ENCODE data around the gene RAPGEF2. TPM values are rescaled to one million over a fixed set of nuclear protein-coding genes. Genes with fewer than 3 reads are reported as not detected.
A peak's percentile ranks its signal among the peaks of the same experiment; 100 is the strongest.

The RAPGEF2 gene
- total RNA-seq, 2 donors from 2014 or later, result 38.2 to 46.7 TPM

DNA sequence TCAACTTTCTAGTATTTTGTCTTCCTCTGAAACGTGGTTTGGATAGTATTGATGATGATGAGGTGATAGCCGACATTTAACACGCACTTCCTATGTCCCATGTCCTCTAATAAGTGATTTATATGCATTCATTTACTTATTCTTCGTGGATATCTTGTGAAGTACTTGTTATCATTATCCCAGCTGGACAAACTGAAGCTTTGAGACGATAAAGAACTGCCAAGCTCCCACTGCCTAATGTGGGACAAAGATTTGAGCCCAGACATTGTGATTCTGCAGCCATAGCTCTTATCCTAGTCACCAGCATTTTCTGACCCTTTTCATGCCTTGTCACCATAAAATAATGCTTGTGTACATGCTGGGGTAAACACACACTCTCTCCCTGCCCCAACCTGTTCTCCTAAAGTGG is 92.5 kb downstream of the RAPGEF2 start:
- ATAC-seq (peak; percentile 24), DNase-seq (no peak)
- no peak for TF ChIP-seq POLR2A (IDR thresholded peaks at IDR 0.05)
- TF ChIP-seq, protein P1, sequence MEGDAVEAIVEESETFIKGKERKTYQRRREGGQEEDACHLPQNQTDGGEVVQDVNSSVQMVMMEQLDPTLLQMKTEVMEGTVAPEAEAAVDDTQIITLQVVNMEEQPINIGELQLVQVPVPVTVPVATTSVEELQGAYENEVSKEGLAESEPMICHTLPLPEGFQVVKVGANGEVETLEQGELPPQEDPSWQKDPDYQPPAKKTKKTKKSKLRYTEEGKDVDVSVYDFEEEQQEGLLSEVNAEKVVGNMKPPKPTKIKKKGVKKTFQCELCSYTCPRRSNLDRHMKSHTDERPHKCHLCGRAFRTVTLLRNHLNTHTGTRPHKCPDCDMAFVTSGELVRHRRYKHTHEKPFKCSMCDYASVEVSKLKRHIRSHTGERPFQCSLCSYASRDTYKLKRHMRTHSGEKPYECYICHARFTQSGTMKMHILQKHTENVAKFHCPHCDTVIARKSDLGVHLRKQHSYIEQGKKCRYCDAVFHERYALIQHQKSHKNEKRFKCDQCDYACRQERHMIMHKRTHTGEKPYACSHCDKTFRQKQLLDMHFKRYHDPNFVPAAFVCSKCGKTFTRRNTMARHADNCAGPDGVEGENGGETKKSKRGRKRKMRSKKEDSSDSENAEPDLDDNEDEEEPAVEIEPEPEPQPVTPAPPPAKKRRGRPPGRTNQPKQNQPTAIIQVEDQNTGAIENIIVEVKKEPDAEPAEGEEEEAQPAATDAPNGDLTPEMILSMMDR (IDR thresholded peaks at IDR 0.05), result no peak
- Histone ChIP-seq H3K4me1 (peaks cover 16% of the 10 kb centered on the region), H3K27me3 (no peaks in the 10 kb centered on the region), H3K36me3 (replicated peaks in 1 of 2; ENCODE audit: insufficient read depth in 1 of 2, low read depth in 2 of 2) (no peaks in the 10 kb centered on the region), H3K9me3 (no peaks in the 10 kb centered on the region), H3K4me3 (no peak overlapping the region), H3K27ac (no peak overlapping the region)
- intact Hi-C loops (cut with DNase I), result no loop called here
- whole genome bisulfite sequencing, 2 donors, result 27 to 44% methylated on average over 5 of the region's 5 CpGs

DNA sequence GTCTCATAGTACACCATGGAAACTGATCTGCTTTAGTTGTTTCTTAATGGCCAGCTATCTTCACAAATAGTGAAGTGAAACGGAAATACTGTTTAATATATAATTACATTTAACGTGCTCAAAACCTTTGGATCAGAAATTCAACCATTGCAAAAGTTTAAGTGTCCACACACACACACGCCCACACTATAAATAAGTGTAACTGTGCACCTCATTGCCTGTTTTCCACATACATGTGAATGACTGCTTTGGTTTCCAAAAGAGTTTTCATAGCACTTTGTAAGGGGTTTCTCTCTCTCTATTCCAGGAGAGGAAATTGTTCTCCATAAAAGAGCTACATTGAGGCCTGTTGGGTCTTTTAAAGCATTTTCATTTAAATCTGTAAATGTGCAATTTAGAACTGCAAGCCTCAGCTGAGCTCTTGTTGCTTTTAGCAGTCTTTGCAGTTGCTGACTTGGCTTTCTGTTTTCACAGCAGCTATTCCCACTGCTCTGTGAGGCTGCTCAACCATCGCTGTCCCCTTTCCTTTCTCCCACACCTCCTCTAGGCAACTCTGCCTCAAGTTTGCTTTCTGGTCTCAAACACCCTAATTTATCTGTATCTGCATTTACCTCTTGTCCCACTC is 94.5 kb downstream of the RAPGEF2 start:
- 78 to 87% methylated on average over 4 of the region's 4 CpGs for WGBS, 2 donors
- Histone ChIP-seq H3K4me1 (peaks cover 16% of the 10 kb centered on the region), H3K9me3 (no peaks in the 10 kb centered on the region), H3K36me3 (replicated peaks in 1 of 2; ENCODE audit: insufficient read depth in 1 of 2, low read depth in 2 of 2) (no peaks in the 10 kb centered on the region), H3K4me3 (no peak overlapping the region), H3K27ac (no peak overlapping the region), H3K27me3 (no peaks in the 10 kb centered on the region)
- TF ChIP-seq, protein P1 (IDR thresholded peaks at IDR 0.05), result no peak
- TF ChIP-seq POLR2A (IDR thresholded peaks at IDR 0.05), result no peak
- intact Hi-C loops (cut with DNase I), result no loop called here
- DNase-seq (no peak), ATAC-seq (no peak)

DNA sequence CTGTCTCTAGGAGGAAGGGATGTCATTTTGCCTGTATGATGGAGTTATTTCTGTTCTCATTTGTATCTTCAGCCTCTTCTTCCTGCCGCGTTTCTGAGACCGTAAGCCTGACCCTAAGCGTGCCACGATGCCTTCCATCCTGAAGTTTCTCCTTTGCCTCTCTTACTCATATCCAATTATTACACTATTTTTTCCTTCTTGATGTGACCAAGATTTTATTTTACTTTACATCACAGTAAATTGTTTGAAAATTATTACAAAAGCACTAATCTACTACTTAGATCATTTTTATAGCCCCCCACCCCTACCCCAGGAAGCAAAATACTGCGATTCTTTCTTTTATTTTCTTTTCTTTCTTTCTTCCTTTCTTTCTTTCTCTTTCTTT is 95.0 kb downstream of the RAPGEF2 start:
- no peak overlapping the region for H3K4me3 ChIP-seq
- H3K27me3 ChIP-seq, result no peaks in the 10 kb centered on the region
- peaks cover 12% of the 10 kb centered on the region for H3K4me1 ChIP-seq
- no peak for DNase-seq
- 74 to 84% methylated on average over 6 of the region's 6 CpGs for WGBS, 2 donors
- no peak overlapping the region for H3K27ac ChIP-seq
- TF ChIP-seq, protein P1 (IDR thresholded peaks at IDR 0.05), result no peak
- TF ChIP-seq POLR2A (IDR thresholded peaks at IDR 0.05), result no peak
- no peaks in the 10 kb centered on the region for H3K36me3 ChIP-seq (replicated peaks in 1 of 2; ENCODE audit: insufficient read depth in 1 of 2, low read depth in 2 of 2)
- no peaks in the 10 kb centered on the region for H3K9me3 ChIP-seq
- no peak for ATAC-seq
- intact Hi-C loops (cut with DNase I), result no loop called here

DNA sequence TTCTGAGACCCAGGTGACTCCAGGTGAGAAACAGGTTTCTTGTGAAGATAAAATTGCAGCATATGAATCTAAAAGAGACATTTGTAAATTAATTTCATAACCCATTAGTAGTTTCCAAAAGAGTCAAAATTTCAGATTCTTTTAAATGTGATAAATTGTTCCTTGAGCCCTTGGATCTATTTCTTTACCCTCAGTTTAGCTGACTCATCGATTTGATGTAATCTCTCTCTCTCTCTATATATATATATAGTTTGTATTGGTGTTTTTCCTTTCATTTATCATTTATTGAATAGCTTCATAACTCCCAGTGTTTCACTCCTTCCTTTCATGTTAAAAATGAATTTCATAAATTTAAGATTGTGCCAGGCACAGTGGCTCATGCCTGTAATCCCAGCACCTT is 96.9 kb downstream of the RAPGEF2 start:
- Histone ChIP-seq H3K27me3 (no peaks in the 10 kb centered on the region), H3K27ac (no peak overlapping the region), H3K36me3 (replicated peaks in 1 of 2; ENCODE audit: insufficient read depth in 1 of 2, low read depth in 2 of 2) (no peaks in the 10 kb centered on the region), H3K9me3 (no peaks in the 10 kb centered on the region), H3K4me3 (no peak overlapping the region), H3K4me1 (peaks cover 9% of the 10 kb centered on the region)
- no peak for ATAC-seq
- no peak for DNase-seq
- 80 to 92% methylated on average over 1 of the region's 1 CpG for WGBS, 2 donors
- intact Hi-C loops (cut with DNase I), result loop anchor here (10.0 kb wide), 2 partner anchors 345 to 475 kb away; partner anchors contain the start of gene PPID
- TF ChIP-seq, protein P1 (IDR thresholded peaks at IDR 0.05), result no peak
- TF ChIP-seq POLR2A (IDR thresholded peaks at IDR 0.05), result no peak

- Histone ChIP-seq H3K27me3 (no peaks in the 10 kb centered on the region), H3K9me3 (no peaks in the 10 kb centered on the region), H3K36me3 (replicated peaks in 1 of 2; ENCODE audit: insufficient read depth in 1 of 2, low read depth in 2 of 2) (no peaks in the 10 kb centered on the region), H3K4me1 (no peaks in the 10 kb centered on the region), H3K4me3 (no peak overlapping the region), H3K27ac (no peak overlapping the region)
- 75 to 82% methylated on average over 6 of the region's 6 CpGs for WGBS, 2 donors
- intact Hi-C loops (cut with DNase I), result loop anchor here (10.0 kb wide), 2 partner anchors 346 to 476 kb away; partner anchors contain the start of gene PPID
- TF ChIP-seq, protein P1 (IDR thresholded peaks at IDR 0.05), result no peak
- TF ChIP-seq POLR2A (IDR thresholded peaks at IDR 0.05), result no peak
- DNase-seq (no peak), ATAC-seq (no peak)
Measured at GRCh38 chr4:159201168-159201567, 98.3 kb downstream of the RAPGEF2 start.
